ENCODE results near the gene LARP6.
"Not testable (repeated sequence)": the region's sequence is repeated elsewhere in the genome, so short reads cannot be mapped to it uniquely, and the experiment has no call there.

The LARP6 gene

GRCh38 chr15:70810916-70811578 lies 42.9 kb downstream of the LARP6 start:
- Mint-ChIP-seq H3K36me3 (ENCODE audit: insufficient read depth) (no peaks in the 10 kb centered on the region), H3K27me3 (peaks cover 19 to 27% of the 10 kb centered on the region in 2 donors), H3K27ac (no peak overlapping the region), H3K4me1 (ENCODE audit: low read depth in 2 of 2) (peaks cover 4 to 5% of the 10 kb centered on the region in 2 donors), H3K4me3 (no peak overlapping the region), H3K9me3 (no peaks in the 10 kb centered on the region)
- no peak for ATAC-seq (replicated peaks)
- no peak for DNase-seq

DNA sequence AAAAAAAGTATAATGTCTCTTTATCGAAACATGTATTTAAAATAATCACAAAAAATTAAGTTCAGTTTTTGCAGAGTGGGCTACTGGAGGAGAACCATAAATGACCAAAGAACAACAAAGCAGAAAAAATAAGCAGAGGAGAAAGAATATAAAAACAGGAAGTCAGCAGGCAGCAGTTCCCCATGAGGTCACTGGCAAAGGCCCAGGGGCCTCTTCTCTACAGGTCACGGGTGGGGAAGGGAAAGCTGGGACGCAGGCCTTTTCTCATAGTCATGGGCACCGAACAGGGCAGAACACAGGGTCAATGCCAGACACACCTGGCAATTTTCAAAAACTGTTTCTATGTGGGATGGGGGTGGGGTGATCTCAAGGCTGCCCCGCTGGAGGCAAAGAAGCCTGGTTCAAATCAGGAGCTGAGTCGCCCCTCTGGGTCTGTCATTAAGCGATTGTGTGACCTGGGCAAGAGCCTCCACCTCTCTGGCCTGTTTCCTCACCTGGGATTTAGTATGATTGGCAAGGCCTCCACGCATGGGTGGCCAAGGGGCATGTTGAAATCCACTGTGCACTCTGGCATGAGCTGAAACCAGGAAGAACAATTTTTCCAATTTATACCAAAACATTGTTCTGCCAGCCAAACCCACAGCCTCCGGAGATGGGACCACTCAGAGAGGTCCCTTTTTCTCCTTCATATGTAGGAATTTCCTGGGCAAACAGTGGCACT lies 46.8 kb downstream of the LARP6 start:
- DNase-seq: no peak

GRCh38 chr15:70804388-70804787 lies 49.6 kb downstream of the LARP6 start:
- H3K27me3 Mint-ChIP-seq: peaks cover 8 to 28% of the 10 kb centered on the region in 2 donors
- DNase-seq; H3K9me3 Mint-ChIP-seq; H3K36me3 Mint-ChIP-seq (ENCODE audit: insufficient read depth); H3K4me3 Mint-ChIP-seq; H3K4me1 Mint-ChIP-seq (ENCODE audit: low read depth in 2 of 2); ATAC-seq (replicated peaks); H3K27ac Mint-ChIP-seq: not testable (repeated sequence)

More for the DNA sequence above, 46.8 kb downstream of the LARP6 start:
- H3K4me1 Mint-ChIP-seq (ENCODE audit: low read depth in 2 of 2): peaks cover 4% of the 10 kb centered on the region in 2 donors
- H3K27me3 Mint-ChIP-seq: peaks cover 19 to 26% of the 10 kb centered on the region in 2 donors
- no peaks in the 10 kb centered on the region for H3K36me3 Mint-ChIP-seq (ENCODE audit: insufficient read depth)
- no peaks in the 10 kb centered on the region for H3K9me3 Mint-ChIP-seq
- no peak overlapping the region for H3K27ac Mint-ChIP-seq
- H3K4me3 Mint-ChIP-seq: no peak overlapping the region
- ATAC-seq (replicated peaks): no peak

GRCh38 chr15:70802629-70803028 lies 51.3 kb downstream of the LARP6 start:
- H3K27ac Mint-ChIP-seq: no peak overlapping the region
- no peaks in the 10 kb centered on the region for H3K9me3 Mint-ChIP-seq
- ATAC-seq (replicated peaks) (no peak), DNase-seq (no peak)
- no peaks in the 10 kb centered on the region for H3K4me1 Mint-ChIP-seq (ENCODE audit: low read depth in 2 of 2)
- H3K36me3 Mint-ChIP-seq (ENCODE audit: insufficient read depth): no peaks in the 10 kb centered on the region
- H3K4me3 Mint-ChIP-seq: no peak overlapping the region
- peaks cover 20 to 44% of the 10 kb centered on the region in 2 donors for H3K27me3 Mint-ChIP-seq

- no peaks in the 10 kb centered on the region for H3K4me1 Mint-ChIP-seq (ENCODE audit: low read depth in 2 of 2)
- DNase-seq (no peak), ATAC-seq (replicated peaks) (no peak)
- H3K9me3 Mint-ChIP-seq: no peaks in the 10 kb centered on the region
- no peak overlapping the region for H3K27ac Mint-ChIP-seq
- no peak overlapping the region for H3K4me3 Mint-ChIP-seq
- no peaks in the 10 kb centered on the region for H3K36me3 Mint-ChIP-seq (ENCODE audit: insufficient read depth)
- peaks cover 20 to 50% of the 10 kb centered on the region in 2 donors for H3K27me3 Mint-ChIP-seq
These were observed 52.8 kb downstream of the LARP6 start for GRCh38 chr15:70801109-70801508.

- Mint-ChIP-seq H3K9me3 (no peaks in the 10 kb centered on the region), H3K27ac (no peak overlapping the region), H3K4me3 (no peak overlapping the region), H3K27me3 (peaks cover 20 to 53% of the 10 kb centered on the region in 2 donors), H3K4me1 (ENCODE audit: low read depth in 2 of 2) (no peaks in the 10 kb centered on the region), H3K36me3 (ENCODE audit: insufficient read depth) (no peaks in the 10 kb centered on the region)
- ATAC-seq (replicated peaks) (no peak), DNase-seq (no peak)
These were observed 54.1 kb downstream of the LARP6 start for GRCh38 chr15:70799667-70800450.

DNA sequence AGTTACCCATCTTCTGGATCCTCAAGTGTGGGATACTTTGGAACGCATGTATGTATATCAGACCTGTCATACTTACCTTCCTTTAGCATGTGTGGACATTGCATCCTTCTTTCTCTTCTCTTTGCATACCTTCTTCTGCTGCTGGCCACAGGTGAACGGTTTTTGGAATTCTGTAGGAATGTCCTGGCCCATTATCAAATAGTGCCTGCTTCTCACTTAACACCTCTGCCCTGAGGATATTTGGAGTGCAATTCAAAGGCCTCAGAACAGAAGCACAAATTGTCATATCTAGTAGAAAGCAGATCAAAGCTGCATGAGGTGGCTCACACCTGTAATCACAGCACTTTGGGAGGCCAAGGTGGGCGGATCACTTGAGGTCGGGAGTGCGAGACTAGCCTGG lies 56.5 kb downstream of the LARP6 start:
- Mint-ChIP-seq H3K4me1 (ENCODE audit: low read depth in 2 of 2) (no peaks in the 10 kb centered on the region), H3K36me3 (ENCODE audit: insufficient read depth) (no peaks in the 10 kb centered on the region), H3K4me3 (no peak overlapping the region), H3K9me3 (no peaks in the 10 kb centered on the region), H3K27ac (no peak overlapping the region), H3K27me3 (peaks cover 30 to 64% of the 10 kb centered on the region in 2 donors)
- no peak for ATAC-seq (replicated peaks)
- DNase-seq: no peak

DNA sequence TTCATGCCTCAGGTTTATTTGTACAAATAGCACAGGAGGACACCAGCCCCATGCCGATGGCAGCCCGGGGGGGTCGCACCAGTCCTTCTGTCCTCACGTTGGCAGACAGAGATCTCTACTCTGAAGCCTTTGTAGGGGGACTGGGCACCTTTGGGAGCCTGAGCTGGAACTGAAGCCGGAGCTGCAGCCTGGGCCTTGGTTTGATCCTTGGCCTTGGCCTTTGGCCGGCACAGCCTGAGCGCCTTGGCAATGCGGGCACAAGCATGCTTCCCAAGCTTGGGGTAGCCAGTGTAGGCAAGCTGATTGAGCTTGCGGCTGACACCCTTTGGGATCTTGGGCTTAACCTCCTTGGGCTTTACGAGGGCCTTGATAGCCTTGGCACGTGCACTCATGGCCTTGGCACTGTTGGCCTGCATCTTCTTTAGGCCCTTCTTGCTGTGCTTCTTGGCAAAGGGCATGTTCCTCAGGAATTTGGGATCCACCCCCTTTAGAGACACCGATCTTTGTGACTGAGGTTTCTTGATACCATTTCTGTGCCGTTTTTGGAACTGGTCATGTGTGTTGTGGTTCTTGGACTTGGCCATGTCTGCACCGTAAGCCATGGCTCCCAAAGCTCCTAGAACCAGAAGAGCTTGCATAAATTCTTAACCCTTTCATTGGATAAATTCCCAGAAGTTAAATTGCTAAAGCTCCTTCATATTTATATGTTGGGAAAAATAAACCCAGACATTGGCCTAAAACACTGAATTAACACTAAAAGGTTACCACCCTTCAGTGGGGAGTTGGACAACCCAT lies 57.2 kb downstream of the LARP6 start:
- H3K9me3 Mint-ChIP-seq: no peaks in the 10 kb centered on the region
- H3K36me3 Mint-ChIP-seq (ENCODE audit: insufficient read depth): no peaks in the 10 kb centered on the region
- no peaks in the 10 kb centered on the region for H3K4me1 Mint-ChIP-seq (ENCODE audit: low read depth in 2 of 2)
- no peak for ATAC-seq (replicated peaks)
- H3K4me3 Mint-ChIP-seq: no peak overlapping the region
- H3K27ac Mint-ChIP-seq: no peak overlapping the region
- no peak for DNase-seq
- H3K27me3 Mint-ChIP-seq: peaks cover 31 to 69% of the 10 kb centered on the region in 2 donors

GRCh38 chr15:70795311-70795665 lies 58.7 kb downstream of the LARP6 start:
- no peaks in the 10 kb centered on the region for H3K9me3 Mint-ChIP-seq
- no peak for ATAC-seq (replicated peaks)
- no peaks in the 10 kb centered on the region for H3K36me3 Mint-ChIP-seq (ENCODE audit: insufficient read depth)
- no peaks in the 10 kb centered on the region for H3K4me1 Mint-ChIP-seq (ENCODE audit: low read depth in 2 of 2)
- no peak overlapping the region for H3K4me3 Mint-ChIP-seq
- H3K27me3 Mint-ChIP-seq: peaks cover 31 to 61% of the 10 kb centered on the region in 2 donors
- H3K27ac Mint-ChIP-seq: no peak overlapping the region
- no peak for DNase-seq

DNA sequence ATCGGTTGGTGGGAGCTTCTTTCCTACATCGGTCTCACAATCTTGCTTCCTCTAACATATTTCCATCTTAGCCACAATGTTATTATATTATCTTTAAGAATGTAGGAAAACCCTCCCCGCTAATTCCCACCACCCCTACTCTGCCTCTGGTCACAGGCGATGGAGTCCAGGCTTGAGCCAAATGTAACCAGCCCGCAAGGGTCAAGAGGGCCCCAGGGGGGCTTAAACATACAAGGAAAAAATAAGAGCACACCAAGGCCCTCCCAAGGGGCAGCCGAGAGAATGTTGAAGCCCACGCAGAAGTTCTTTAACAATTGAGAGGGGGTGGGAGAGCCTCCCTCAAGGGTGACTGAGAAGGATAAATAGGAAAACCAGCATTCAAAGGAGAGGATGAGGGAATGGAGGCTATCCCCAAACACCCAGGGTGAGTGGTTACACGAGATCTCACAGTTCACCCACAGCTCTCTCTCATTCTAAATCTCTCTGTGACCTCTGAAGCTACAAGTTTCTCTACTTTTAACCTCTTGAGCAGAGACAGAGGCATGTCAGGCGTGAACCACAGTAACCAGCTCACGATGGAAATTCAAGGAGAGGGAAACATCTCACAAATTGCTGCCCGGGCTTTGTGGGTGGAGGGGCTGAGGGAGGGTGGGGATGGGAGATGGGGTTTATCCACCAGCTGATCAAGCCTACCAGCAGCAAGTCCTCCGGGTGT lies 59.2 kb downstream of the LARP6 start:
- DNase-seq: no peak
- H3K27me3 Mint-ChIP-seq: peaks cover 31 to 56% of the 10 kb centered on the region in 2 donors
- H3K4me3 Mint-ChIP-seq: no peak overlapping the region
- no peaks in the 10 kb centered on the region for H3K4me1 Mint-ChIP-seq (ENCODE audit: low read depth in 2 of 2)
- no peak overlapping the region for H3K27ac Mint-ChIP-seq
- ATAC-seq (replicated peaks): no peak
- no peaks in the 10 kb centered on the region for H3K36me3 Mint-ChIP-seq (ENCODE audit: insufficient read depth)
- H3K9me3 Mint-ChIP-seq: no peaks in the 10 kb centered on the region

GRCh38 chr15:70793694-70794093 lies 60.3 kb downstream of the LARP6 start:
- Mint-ChIP-seq H3K27me3 (peaks cover 22 to 45% of the 10 kb centered on the region in 2 donors), H3K4me3 (no peak overlapping the region), H3K27ac (no peak overlapping the region), H3K9me3 (no peaks in the 10 kb centered on the region), H3K36me3 (ENCODE audit: insufficient read depth) (no peaks in the 10 kb centered on the region), H3K4me1 (ENCODE audit: low read depth in 2 of 2) (no peaks in the 10 kb centered on the region)
- ATAC-seq (replicated peaks): no peak
- no peak for DNase-seq

DNA sequence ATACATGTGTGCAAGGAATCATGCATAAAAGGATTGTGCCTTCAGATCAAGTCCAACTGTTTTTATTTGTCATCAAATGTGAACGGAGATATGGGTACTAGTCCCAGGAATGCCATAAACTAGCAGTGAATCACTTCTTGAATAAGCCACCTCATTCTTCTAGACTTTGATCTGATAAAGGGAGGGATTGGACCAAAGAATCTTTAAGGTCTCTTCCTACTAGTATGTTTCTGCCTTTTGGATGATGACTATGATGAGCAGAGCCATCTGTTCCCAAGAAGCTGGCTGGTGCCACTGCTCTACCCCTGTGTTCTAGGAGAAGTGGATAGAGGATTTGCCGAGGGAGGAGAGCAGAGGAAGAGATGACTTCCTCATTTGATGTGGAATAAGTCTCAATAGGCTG lies 61.8 kb downstream of the LARP6 start:
- no peaks in the 10 kb centered on the region for H3K36me3 Mint-ChIP-seq (ENCODE audit: insufficient read depth)
- no peaks in the 10 kb centered on the region for H3K4me1 Mint-ChIP-seq (ENCODE audit: low read depth in 2 of 2)
- DNase-seq: no peak
- peaks cover 17 to 30% of the 10 kb centered on the region in 2 donors for H3K27me3 Mint-ChIP-seq
- ATAC-seq (replicated peaks): no peak
- H3K27ac Mint-ChIP-seq: no peak overlapping the region
- no peaks in the 10 kb centered on the region for H3K9me3 Mint-ChIP-seq
- H3K4me3 Mint-ChIP-seq: no peak overlapping the region

- ATAC-seq (replicated peaks) (no peak), DNase-seq (no peak)
- no peaks in the 10 kb centered on the region for H3K36me3 Mint-ChIP-seq (ENCODE audit: insufficient read depth)
- H3K27ac Mint-ChIP-seq: no peak overlapping the region
- H3K27me3 Mint-ChIP-seq: peaks cover 17 to 29% of the 10 kb centered on the region in 2 donors
- H3K4me1 Mint-ChIP-seq (ENCODE audit: low read depth in 2 of 2): no peaks in the 10 kb centered on the region
- H3K9me3 Mint-ChIP-seq: no peaks in the 10 kb centered on the region
- H3K4me3 Mint-ChIP-seq: no peak overlapping the region
These were observed 62.7 kb downstream of the LARP6 start for GRCh38 chr15:70791259-70791658.

Measured in effector memory CD8-positive, alpha-beta T cell (primary cell).